HFFc6 (cell line): Measurements from ENCODE around the gene HS6ST3. TPM values are rescaled to one million over a fixed set of nuclear protein-coding genes. Genes with fewer than 3 reads are reported as not detected.

Source experiments
- DNase-seq: peaks from one replicate; pipeline ENCODE4 v3.0.0-alpha.2; 2018
- H3K27ac Mint-ChIP-seq: 2 replicates; pipeline ENCODE4 v1.8.0; 2020; ENCODE audit warnings: mild to moderate bottlenecking, mixed read lengths
- H3K27me3 Mint-ChIP-seq: 2 replicates; pipeline ENCODE4 v1.8.0; 2021; ENCODE audit warnings: mild to moderate bottlenecking, moderate library complexity, mixed read lengths; ENCODE audit not compliant: insufficient read depth
- H3K36me3 Mint-ChIP-seq: 2 replicates; pipeline ENCODE4 v1.8.0; 2021; ENCODE audit warnings: low read depth, mixed read lengths
- H3K4me1 Mint-ChIP-seq: 2 replicates; pipeline ENCODE4 v1.8.0; 2020; ENCODE audit warnings: low read depth, mixed read lengths
- H3K4me3 Mint-ChIP-seq: 2 replicates; pipeline ENCODE4 v1.8.0; 2020; ENCODE audit warnings: mild to moderate bottlenecking, moderate library complexity, mixed read lengths
- H3K9me3 Mint-ChIP-seq: 2 replicates; pipeline ENCODE4 v1.8.0; 2020; ENCODE audit warnings: mild to moderate bottlenecking, mixed read lengths
- total RNA-seq, 6 experiments: library from RNA; stranded (reverse); fragmentation: NEBNext Ultra II Directional; extraction: Animal tissue kit (Norgen Biotek cat#: 25700); gene quantifications; 2 replicates in 1 of 6; 3 replicates in 5 of 6; pipeline ENCODE4 v1.2.3, GENCODE V29; 2021
- TF ChIP-seq, protein P1 (sequence below): fragments of 200-600 bp; sonication (generic); IDR thresholded peaks from 2 replicates; pipeline ENCODE4 v1.5.0; 2021; ENCODE audit warnings: antibody characterized with exemption, mild to moderate bottlenecking

HS6ST3 gene
- total RNA-seq, 6 experiments from 2014 or later = not detected

DNA sequence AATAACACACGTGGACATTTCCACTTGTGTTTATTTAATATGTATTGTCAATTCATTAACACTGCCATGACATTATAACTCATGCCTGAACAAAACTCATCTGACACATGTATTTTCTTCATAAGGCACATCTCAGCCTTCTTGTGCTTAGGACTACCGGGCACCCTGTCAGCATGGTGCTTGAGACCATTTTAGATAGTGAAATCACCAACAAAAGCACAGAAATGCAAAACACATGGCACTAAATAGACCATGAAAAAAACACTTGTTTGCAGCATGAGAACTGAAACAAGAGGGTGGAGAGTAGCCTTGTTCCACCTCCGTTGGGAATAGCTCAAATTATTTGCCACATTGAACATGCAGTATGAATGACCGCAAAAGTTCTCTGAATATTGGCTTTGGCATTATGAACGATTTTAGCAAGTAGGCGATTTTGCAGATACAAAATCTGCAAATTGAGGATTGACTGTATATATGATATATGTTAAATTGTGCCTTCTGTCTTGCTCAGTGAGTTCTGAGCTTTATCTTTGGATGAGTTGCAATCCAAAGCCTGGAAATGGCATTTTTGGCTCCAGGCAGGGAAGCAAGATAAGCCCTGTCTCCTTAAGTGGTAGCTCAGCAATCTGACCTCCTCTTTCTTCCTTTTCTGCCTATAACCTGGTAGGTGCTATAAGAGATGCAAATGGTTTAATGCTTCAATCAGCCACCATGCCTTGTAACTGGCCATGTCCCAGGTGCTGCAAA is 328.2 kb downstream of the HS6ST3 start:
- H3K36me3 Mint-ChIP-seq = no peaks in the 10 kb centered on the region
- H3K9me3 Mint-ChIP-seq = peaks cover 35% of the 10 kb centered on the region
- H3K4me1 Mint-ChIP-seq = no peaks in the 10 kb centered on the region
- H3K27me3 Mint-ChIP-seq = no peaks in the 10 kb centered on the region
- TF ChIP-seq, protein P1, sequence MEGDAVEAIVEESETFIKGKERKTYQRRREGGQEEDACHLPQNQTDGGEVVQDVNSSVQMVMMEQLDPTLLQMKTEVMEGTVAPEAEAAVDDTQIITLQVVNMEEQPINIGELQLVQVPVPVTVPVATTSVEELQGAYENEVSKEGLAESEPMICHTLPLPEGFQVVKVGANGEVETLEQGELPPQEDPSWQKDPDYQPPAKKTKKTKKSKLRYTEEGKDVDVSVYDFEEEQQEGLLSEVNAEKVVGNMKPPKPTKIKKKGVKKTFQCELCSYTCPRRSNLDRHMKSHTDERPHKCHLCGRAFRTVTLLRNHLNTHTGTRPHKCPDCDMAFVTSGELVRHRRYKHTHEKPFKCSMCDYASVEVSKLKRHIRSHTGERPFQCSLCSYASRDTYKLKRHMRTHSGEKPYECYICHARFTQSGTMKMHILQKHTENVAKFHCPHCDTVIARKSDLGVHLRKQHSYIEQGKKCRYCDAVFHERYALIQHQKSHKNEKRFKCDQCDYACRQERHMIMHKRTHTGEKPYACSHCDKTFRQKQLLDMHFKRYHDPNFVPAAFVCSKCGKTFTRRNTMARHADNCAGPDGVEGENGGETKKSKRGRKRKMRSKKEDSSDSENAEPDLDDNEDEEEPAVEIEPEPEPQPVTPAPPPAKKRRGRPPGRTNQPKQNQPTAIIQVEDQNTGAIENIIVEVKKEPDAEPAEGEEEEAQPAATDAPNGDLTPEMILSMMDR = no peak
- H3K27ac Mint-ChIP-seq = no peak overlapping the region
- DNase-seq = no peak
- H3K4me3 Mint-ChIP-seq = no peak overlapping the region

DNA sequence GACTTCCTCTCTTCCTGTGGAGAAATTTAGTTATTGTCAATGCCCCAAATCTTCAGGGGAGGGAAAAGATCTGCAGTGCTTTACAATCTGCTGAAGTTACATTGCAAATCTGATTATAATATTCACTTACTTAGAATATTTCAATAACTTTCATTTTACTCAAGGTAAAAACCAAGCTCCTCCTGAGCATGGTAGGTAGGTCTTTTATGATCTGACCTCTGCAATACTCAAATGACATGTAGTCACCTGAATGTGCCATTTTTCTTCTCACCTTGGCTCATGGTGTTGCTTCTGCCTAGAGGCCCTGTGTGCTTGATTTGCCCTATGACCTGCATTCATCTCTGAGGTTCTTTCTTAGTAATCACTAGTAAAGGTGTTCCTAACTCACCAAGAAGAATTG is 331.4 kb downstream of the HS6ST3 start:
- TF ChIP-seq, protein P1 = no peak
- no peak overlapping the region for H3K27ac Mint-ChIP-seq
- peaks cover 53% of the 10 kb centered on the region for H3K9me3 Mint-ChIP-seq
- H3K36me3 Mint-ChIP-seq = no peaks in the 10 kb centered on the region
- no peak overlapping the region for H3K4me3 Mint-ChIP-seq
- H3K27me3 Mint-ChIP-seq = no peaks in the 10 kb centered on the region; the same call in 1 of the 2 replicates
- DNase-seq = no peak
- no peaks in the 10 kb centered on the region for H3K4me1 Mint-ChIP-seq

DNA sequence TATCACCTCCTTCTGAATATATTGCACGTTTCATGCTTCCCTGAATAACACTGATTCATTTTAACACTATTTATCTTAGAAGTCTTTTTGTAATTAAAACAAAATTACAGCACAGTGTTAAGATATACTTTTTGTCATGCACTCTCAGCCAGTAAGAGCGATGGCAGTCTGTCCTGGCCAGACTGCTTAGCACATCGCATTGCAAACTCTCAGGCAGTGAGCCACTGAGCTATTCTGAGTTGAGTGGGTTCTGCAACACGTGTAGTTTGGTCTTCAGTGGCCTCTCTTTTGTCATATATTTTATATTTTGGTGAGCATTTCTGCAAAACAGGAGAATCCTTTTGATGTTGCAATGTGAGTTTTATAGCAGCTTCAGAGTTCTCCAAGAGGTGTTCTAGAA is 332.1 kb downstream of the HS6ST3 start:
- no peaks in the 10 kb centered on the region for H3K36me3 Mint-ChIP-seq
- H3K27me3 Mint-ChIP-seq = no peaks in the 10 kb centered on the region; the same call in 1 of the 2 replicates
- DNase-seq = no peak
- no peaks in the 10 kb centered on the region for H3K4me1 Mint-ChIP-seq
- H3K9me3 Mint-ChIP-seq = peaks cover 53% of the 10 kb centered on the region
- TF ChIP-seq, protein P1 = no peak
- H3K27ac Mint-ChIP-seq = no peak overlapping the region
- no peak overlapping the region for H3K4me3 Mint-ChIP-seq

DNA sequence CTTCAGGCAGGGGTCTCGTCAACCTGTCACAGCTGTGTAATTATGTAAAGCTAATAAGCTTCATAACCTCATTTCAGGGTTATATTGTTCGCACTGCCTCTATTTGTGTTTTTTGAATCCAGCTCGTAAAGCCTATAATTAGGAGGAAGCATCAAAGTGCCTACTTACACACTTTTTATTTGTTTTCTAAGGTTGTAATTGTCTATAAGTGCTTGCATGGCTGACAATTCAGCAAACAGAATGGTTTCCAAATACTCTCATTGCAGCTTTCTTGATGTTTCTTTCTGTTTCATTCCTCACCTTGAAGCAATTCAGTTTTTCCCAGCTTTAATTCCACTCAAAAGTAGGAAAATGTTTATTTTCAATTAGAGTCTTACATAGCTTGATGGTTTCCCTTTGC is 336.3 kb downstream of the HS6ST3 start:
- H3K4me1 Mint-ChIP-seq = no peaks in the 10 kb centered on the region
- H3K9me3 Mint-ChIP-seq = peaks cover 62% of the 10 kb centered on the region
- H3K27ac Mint-ChIP-seq = no peak overlapping the region

DNA sequence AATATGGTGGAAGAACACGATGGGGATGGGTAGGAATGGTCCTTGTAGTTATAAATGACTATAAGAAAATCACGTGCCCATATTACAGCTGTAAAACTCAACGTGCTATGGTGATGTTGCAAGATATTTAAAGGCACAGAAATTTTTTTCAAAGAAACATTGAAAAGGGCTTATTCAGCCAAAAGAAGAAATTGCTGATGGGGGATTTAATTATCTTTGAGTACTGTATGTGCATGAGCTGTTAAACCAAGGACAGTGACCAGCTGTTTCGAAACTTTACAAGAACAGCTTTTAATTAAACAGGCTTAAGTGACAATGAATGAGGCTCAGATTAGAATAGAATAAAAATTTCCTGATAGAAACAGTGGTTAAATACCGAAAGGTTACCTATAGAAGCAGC is 339.0 kb downstream of the HS6ST3 start:
- Mint-ChIP-seq H3K36me3 (no peaks in the 10 kb centered on the region), H3K27me3 (no peaks in the 10 kb centered on the region; the same call in 1 of the 2 replicates), H3K4me1 (no peaks in the 10 kb centered on the region), H3K27ac (no peak overlapping the region), H3K9me3 (peaks cover 62% of the 10 kb centered on the region), H3K4me3 (no peak overlapping the region)
- TF ChIP-seq, protein P1 = no peak
- DNase-seq = no peak

More for the DNA sequence above, 336.3 kb downstream of the HS6ST3 start:
- TF ChIP-seq, protein P1 = no peak
- Mint-ChIP-seq H3K36me3 (no peaks in the 10 kb centered on the region), H3K27me3 (no peaks in the 10 kb centered on the region; the same call in 1 of the 2 replicates), H3K4me3 (no peak overlapping the region)
- no peak for DNase-seq
